Upper lobe of right lung (tissue), 1 donor: ENCODE results near the gene STK10. TPM values are rescaled to one million over a fixed set of nuclear protein-coding genes. Genes with fewer than 3 reads are reported as not detected.

Source experiments
- ATAC-seq: fragments of 200-7000 bp; cut with Tn5 transposase; one replicate; pipeline ENCODE4 v1.9.1; 2020; ENCODE audit warnings: mild to moderate bottlenecking, moderate library complexity
- DNase-seq: peaks from one replicate; pipeline ENCODE4 v3.0.0-alpha.2; 2020
- H3K27ac ChIP-seq: fragments of 200-600 bp; one replicate; pipeline ENCODE4 v1.8.0; 2022
- H3K27me3 ChIP-seq: fragments of 200-600 bp; one replicate; pipeline ENCODE4 v1.8.0; 2022; ENCODE audit warnings: mild to moderate bottlenecking
- H3K36me3 ChIP-seq: fragments of 200-600 bp; one replicate; pipeline ENCODE4 v1.8.0; 2022
- H3K4me1 ChIP-seq: fragments of 200-600 bp; one replicate; pipeline ENCODE4 v1.8.0; 2022
- H3K4me3 ChIP-seq: fragments of 200-600 bp; one replicate; pipeline ENCODE4 v1.8.0; 2022; ENCODE audit warnings: mild to moderate bottlenecking
- H3K9me3 ChIP-seq: fragments of 200-600 bp; one replicate; pipeline ENCODE4 v1.8.0; 2022
- intact Hi-C: fragments of 100-400 bp; cut with DNase I; formaldehyde crosslinking; loops from one replicate; pipeline ENCODE4 v1.11.0; 2022
- total RNA-seq: library from RNA; stranded (reverse); fragmentation: NEBNext Ultra II Directional; extraction: Animal tissue kit (Norgen Biotek cat#: 25700); gene quantifications from one replicate; pipeline ENCODE4 v1.2.1, GENCODE V29; 2021
- TF ChIP-seq, protein P1 (sequence below): fragments of 200-600 bp; IDR thresholded peaks from one replicate; pipeline ENCODE4 v1.8.0; 2022; ENCODE audit warnings: antibody characterized with exemption
- donor health status: DM: no; HTN: yes; CAD: no; lungs with severe emphysema.

The STK10 gene
- total RNA-seq, 1 donor from 2014 or later, result 56.9 TPM

GRCh38 chr5:172003746-172004145, 184.3 kb downstream of the STK10 start:
- Histone ChIP-seq H3K9me3 (no peaks in the 10 kb centered on the region), H3K27me3 (no peaks in the 10 kb centered on the region), H3K4me3 (peak overlapping the region; percentile 89), H3K4me1 (peaks cover 57% of the 10 kb centered on the region), H3K27ac (no peak overlapping the region), H3K36me3 (no peaks in the 10 kb centered on the region)
- no peak for DNase-seq
- ATAC-seq, result no peak
- TF ChIP-seq, protein P1, sequence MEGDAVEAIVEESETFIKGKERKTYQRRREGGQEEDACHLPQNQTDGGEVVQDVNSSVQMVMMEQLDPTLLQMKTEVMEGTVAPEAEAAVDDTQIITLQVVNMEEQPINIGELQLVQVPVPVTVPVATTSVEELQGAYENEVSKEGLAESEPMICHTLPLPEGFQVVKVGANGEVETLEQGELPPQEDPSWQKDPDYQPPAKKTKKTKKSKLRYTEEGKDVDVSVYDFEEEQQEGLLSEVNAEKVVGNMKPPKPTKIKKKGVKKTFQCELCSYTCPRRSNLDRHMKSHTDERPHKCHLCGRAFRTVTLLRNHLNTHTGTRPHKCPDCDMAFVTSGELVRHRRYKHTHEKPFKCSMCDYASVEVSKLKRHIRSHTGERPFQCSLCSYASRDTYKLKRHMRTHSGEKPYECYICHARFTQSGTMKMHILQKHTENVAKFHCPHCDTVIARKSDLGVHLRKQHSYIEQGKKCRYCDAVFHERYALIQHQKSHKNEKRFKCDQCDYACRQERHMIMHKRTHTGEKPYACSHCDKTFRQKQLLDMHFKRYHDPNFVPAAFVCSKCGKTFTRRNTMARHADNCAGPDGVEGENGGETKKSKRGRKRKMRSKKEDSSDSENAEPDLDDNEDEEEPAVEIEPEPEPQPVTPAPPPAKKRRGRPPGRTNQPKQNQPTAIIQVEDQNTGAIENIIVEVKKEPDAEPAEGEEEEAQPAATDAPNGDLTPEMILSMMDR, result no peak
- intact Hi-C loops, result no loop called here

DNA sequence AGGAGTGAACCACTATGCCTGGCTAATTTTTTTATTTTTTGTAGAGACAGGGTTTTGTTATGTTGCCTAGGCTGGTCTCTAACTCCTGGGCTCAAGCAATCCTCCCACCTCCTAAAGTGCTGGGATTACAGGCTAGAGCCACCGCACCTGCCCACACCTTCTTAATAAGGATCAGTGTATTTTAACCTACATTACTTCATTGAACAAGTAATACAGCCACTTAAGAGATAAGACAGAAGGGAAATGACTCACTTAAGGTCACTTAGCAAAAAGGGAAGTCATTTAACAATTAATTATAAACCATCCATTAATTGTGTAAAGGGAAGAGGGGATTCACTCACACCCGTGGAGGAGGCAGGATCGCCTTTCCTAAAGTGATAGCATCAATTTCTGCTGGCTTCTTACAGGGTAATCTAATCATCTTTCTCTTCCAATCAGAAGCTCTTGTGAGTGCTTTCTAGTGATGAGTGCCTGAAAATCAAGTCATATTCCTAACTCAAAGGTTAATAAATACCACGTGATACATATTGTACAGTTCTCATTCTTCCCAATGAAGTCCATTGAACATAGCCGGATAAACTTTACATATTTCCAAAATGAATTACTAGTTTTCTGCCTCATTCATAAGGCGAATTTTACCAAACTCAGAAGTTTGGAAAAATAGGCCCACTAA, 185.0 kb downstream of the STK10 start:
- Histone ChIP-seq H3K9me3 (no peaks in the 10 kb centered on the region), H3K27ac (no peak overlapping the region), H3K27me3 (no peaks in the 10 kb centered on the region), H3K36me3 (no peaks in the 10 kb centered on the region), H3K4me1 (peaks cover 64% of the 10 kb centered on the region), H3K4me3 (peak overlapping the region; percentile 4)
- DNase-seq (no peak), ATAC-seq (no peak)
- intact Hi-C loops, result no loop called here
- TF ChIP-seq, protein P1, result no peak

DNA sequence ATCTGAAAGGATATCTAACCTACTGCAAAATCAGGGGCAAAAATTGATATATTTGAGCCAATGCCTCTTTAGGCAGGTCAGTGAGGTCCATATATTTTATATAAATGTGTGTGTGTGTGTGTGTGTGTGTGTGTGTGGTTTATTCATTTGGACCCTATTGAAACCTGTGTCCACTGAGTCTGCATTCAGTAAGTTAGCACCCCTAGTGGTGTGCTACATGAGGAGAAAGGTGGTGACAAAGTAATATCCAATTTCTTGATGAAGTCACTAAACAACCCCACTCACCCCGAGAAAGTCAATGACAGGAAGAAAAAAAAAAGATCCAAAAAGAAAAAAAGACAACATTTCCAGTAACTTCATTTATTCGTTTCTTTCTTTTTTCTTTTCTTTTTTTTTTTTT, 185.7 kb downstream of the STK10 start:
- ATAC-seq, result no peak
- H3K27ac ChIP-seq, result no peak overlapping the region
- H3K27me3 ChIP-seq, result no peaks in the 10 kb centered on the region
- H3K4me1 ChIP-seq, result peaks cover 60% of the 10 kb centered on the region
- intact Hi-C loops, result no loop called here
- no peak overlapping the region for H3K4me3 ChIP-seq
- no peaks in the 10 kb centered on the region for H3K9me3 ChIP-seq
- DNase-seq, result no peak
- no peaks in the 10 kb centered on the region for H3K36me3 ChIP-seq
- TF ChIP-seq, protein P1, result peak; percentile 32

DNA sequence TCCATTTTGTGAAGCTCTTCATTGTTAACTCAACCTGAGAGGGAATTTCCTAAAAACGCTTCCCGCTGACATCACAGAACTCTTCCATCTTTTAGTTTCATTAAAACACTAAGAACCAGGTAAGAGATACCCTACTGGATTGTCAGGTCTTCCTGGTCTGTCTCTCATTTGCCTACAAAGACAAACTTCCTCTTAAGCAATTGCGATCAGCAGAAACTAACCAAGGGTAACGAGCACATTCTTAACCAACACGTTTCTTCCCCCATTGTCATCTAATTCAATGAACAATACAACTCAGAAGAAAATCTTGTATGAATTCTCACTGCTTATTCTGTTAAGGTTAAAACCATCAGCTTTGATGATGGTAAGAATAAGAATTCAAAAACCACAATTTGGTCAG, 188.1 kb downstream of the STK10 start:
- ATAC-seq (peak; percentile 23), DNase-seq (no peak)
- no peak overlapping the region for H3K27ac ChIP-seq
- no peak overlapping the region for H3K4me3 ChIP-seq
- TF ChIP-seq, protein P1, result no peak
- intact Hi-C loops, result no loop called here
- peaks cover 65% of the 10 kb centered on the region for H3K4me1 ChIP-seq
- no peaks in the 10 kb centered on the region for H3K27me3 ChIP-seq
- no peaks in the 10 kb centered on the region for H3K9me3 ChIP-seq
- H3K36me3 ChIP-seq, result peaks cover 6% of the 10 kb centered on the region

- TF ChIP-seq, protein P1, result no peak
- Histone ChIP-seq H3K9me3 (no peaks in the 10 kb centered on the region), H3K27ac (no peak overlapping the region), H3K4me1 (peaks cover 57% of the 10 kb centered on the region), H3K4me3 (no peak overlapping the region), H3K27me3 (no peaks in the 10 kb centered on the region), H3K36me3 (peaks cover 6% of the 10 kb centered on the region)
- ATAC-seq (no peak), DNase-seq (no peak)
- intact Hi-C loops, result no loop called here
These were observed 188.9 kb downstream of the STK10 start for GRCh38 chr5:171999100-171999499.

GRCh38 chr5:171997011-171997410, 191.0 kb downstream of the STK10 start:
- TF ChIP-seq, protein P1, result no peak
- intact Hi-C loops, result no loop called here
- H3K36me3 ChIP-seq, result peaks cover 6% of the 10 kb centered on the region
- no peak overlapping the region for H3K27ac ChIP-seq
- H3K4me1 ChIP-seq, result peaks cover 39% of the 10 kb centered on the region
- H3K27me3 ChIP-seq, result no peaks in the 10 kb centered on the region
- H3K4me3 ChIP-seq, result no peak overlapping the region
- ATAC-seq, result no peak
- no peaks in the 10 kb centered on the region for H3K9me3 ChIP-seq
- DNase-seq, result no peak
